ENCODE data around the gene ATP6V1B1.

DNA sequence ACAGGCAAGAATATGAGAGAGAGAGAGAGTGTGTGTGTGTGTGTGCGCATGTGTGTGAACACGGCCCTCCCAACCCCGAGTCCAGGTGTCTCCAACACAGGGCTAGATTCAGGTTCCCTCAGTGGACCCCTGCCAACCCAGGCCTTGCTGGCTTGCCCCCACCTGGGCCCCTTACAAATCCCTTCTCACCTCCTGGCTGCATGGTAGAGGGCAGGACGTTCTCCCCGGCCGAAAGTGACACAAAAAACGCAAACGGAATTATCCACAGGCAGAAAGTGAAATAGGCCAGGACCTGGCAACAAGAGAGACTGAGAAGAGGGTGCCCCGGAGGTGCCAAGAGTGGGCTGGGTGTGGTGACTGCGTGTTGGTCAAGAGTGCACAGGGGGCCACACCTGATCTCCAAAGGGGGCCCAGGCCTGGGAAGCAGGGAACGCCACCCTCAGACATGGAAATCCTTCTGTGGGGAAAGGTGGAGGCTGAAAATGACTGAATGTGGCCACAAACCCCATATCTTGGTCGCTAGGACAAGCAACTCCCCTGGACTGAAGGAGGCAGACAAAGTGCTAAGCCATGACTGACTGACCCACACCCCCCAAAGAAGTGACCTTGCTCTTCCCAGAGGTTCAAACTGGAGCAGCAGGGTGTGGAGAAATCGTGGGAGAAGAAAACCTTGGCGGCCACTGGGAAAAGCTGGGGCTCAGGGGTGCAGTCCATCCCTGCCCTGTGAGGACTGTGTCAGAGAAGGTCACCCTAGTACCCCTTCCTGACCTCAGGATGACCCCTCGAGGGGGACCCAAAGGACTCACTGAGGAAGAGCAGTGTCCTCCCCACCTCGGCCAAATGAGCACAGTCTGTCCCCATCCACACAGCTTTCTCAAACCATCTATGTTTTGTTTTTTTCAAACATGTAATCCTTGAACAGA, 53.3 kb downstream of the ATP6V1B1 start:
- TF ChIP-seq, protein P1, sequence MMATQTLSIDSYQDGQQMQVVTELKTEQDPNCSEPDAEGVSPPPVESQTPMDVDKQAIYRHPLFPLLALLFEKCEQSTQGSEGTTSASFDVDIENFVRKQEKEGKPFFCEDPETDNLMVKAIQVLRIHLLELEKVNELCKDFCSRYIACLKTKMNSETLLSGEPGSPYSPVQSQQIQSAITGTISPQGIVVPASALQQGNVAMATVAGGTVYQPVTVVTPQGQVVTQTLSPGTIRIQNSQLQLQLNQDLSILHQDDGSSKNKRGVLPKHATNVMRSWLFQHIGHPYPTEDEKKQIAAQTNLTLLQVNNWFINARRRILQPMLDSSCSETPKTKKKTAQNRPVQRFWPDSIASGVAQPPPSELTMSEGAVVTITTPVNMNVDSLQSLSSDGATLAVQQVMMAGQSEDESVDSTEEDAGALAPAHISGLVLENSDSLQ (IDR thresholded peaks at IDR 0.05): no peak
- TF ChIP-seq BHLHE40 (IDR thresholded peaks at IDR 0.05; ENCODE audit: borderline replicate concordance) (no peak), SP1 (IDR thresholded peaks at IDR 0.05) (no peak), ARNT (IDR thresholded peaks at IDR 0.05) (no peak), SUZ12 (IDR thresholded peaks at IDR 0.05) (no peak), ELF4 (IDR thresholded peaks at IDR 0.05) (no peak), FOXK2 (IDR thresholded peaks at IDR 0.05) (no peak), LEF1 (IDR thresholded peaks at IDR 0.05; ENCODE audit: borderline replicate concordance) (no peak), TARDBP (IDR thresholded peaks at IDR 0.05) (no peak)

Measured in HEK293T (cell line).